Uterus (tissue), 2 donors: ENCODE data around the gene MTMR1.

Source experiments
- POLR2A ChIP-seq, 2 donors: fragments of 450-650 bp; IDR thresholded peaks; one replicate each; pipeline ENCODE4 v1.6.1; 2016; ENCODE audit warnings: antibody characterized with exemption in 2 of 2, mild to moderate bottlenecking in 1 of 2, moderate library complexity in 1 of 2
- TF ChIP-seq, protein P1 (sequence below), 4 experiments: fragments of 200-600 bp in 2 of 4; fragments of 450-650 bp in 2 of 4; sonication (generic) in 2 of 4; IDR thresholded peaks; one replicate each; pipeline ENCODE4 v1.5.1; 2016 to 2019; ENCODE audit warnings: antibody characterized with exemption in 4 of 4, mild to moderate bottlenecking in 2 of 4, moderate library complexity in 1 of 4

DNA sequence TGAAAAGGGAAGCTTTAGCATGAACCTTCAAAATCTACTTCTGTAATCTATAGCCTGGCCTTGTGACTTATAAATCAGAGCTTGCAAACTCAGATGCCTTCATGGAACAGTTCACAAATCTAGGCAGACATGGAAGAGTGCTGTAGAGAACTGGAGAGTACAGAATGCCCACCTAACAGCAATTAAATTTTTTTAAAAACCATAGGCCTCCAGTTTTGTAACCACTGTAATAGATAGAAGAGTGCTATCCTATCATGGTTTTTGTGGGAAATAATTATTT lies 10.4 kb downstream of the MTMR1 start:
- TF ChIP-seq, protein P1, sequence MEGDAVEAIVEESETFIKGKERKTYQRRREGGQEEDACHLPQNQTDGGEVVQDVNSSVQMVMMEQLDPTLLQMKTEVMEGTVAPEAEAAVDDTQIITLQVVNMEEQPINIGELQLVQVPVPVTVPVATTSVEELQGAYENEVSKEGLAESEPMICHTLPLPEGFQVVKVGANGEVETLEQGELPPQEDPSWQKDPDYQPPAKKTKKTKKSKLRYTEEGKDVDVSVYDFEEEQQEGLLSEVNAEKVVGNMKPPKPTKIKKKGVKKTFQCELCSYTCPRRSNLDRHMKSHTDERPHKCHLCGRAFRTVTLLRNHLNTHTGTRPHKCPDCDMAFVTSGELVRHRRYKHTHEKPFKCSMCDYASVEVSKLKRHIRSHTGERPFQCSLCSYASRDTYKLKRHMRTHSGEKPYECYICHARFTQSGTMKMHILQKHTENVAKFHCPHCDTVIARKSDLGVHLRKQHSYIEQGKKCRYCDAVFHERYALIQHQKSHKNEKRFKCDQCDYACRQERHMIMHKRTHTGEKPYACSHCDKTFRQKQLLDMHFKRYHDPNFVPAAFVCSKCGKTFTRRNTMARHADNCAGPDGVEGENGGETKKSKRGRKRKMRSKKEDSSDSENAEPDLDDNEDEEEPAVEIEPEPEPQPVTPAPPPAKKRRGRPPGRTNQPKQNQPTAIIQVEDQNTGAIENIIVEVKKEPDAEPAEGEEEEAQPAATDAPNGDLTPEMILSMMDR (IDR thresholded peaks at IDR 0.05): no peak
- TF ChIP-seq POLR2A (IDR thresholded peaks at IDR 0.05): no peak
